H9 (cell line): ENCODE results near the gene TBP. TPM values are rescaled to one million over a fixed set of nuclear protein-coding genes. Genes with fewer than 3 reads are reported as not detected.

Experiments used
- DNase-seq: peaks from one replicate; pipeline ENCODE4 v3.0.0-alpha.2; 2017
- H2AFZ ChIP-seq: one replicate; pipeline ENCODE4 v1.6.1; 2013; ENCODE audit warnings: mild to moderate bottlenecking, low read length, control low read depth, moderate library complexity
- H2AK5ac ChIP-seq: 2 replicates; pipeline ENCODE4 v1.6.1; 2013; ENCODE audit warnings: low read length, control low read depth, mixed read lengths; ENCODE audit not compliant: insufficient read length
- H2BK120ac ChIP-seq: one replicate; pipeline ENCODE4 v1.6.1; 2013; ENCODE audit warnings: low read depth, mild to moderate bottlenecking, low read length, control low read depth, inconsistent platforms; ENCODE audit not compliant: poor library complexity, severe bottlenecking
- H2BK12ac ChIP-seq: 2 replicates; pipeline ENCODE4 v1.6.1; 2013; ENCODE audit warnings: low read length, control low read depth, mixed read lengths, low read depth; ENCODE audit not compliant: insufficient read length
- H2BK15ac ChIP-seq: 2 replicates; pipeline ENCODE4 v1.6.1; 2013; ENCODE audit warnings: low read depth, low read length, control low read depth
- H2BK20ac ChIP-seq: one replicate; pipeline ENCODE4 v1.6.1; 2013; ENCODE audit warnings: low read depth, mild to moderate bottlenecking, low read length, control low read depth, inconsistent platforms; ENCODE audit not compliant: poor library complexity, severe bottlenecking
- H2BK5ac ChIP-seq: 2 replicates; pipeline ENCODE4 v1.6.1; 2013; ENCODE audit warnings: low read length, control low read depth, mixed read lengths; ENCODE audit not compliant: insufficient read length
- H3K14ac ChIP-seq: 2 replicates; pipeline ENCODE4 v1.6.1; 2013; ENCODE audit warnings: low read length, control low read depth; ENCODE audit not compliant: insufficient read depth
- H3K18ac ChIP-seq: 2 replicates; pipeline ENCODE4 v1.6.1; 2013; ENCODE audit warnings: low read depth, mild to moderate bottlenecking, mixed read lengths, low read length, control low read depth; ENCODE audit not compliant: insufficient read length
- H3K23ac ChIP-seq: 2 replicates; pipeline ENCODE4 v1.6.1; 2013; ENCODE audit warnings: low read length, control low read depth, mixed read lengths, low read depth; ENCODE audit not compliant: insufficient read length
- H3K23me2 ChIP-seq: 2 replicates; pipeline ENCODE4 v1.6.1; 2013; ENCODE audit warnings: low read depth, mild to moderate bottlenecking, mixed read lengths, low read length, control low read depth; ENCODE audit not compliant: insufficient read length, poor library complexity, severe bottlenecking
- H3K27ac ChIP-seq: 2 replicates; pipeline ENCODE4 v1.5.1; 2013; ENCODE audit warnings: low read length, control low read depth, mixed read lengths, low read depth; ENCODE audit not compliant: insufficient read length
- H3K27me3 ChIP-seq: 2 replicates; pipeline ENCODE4 v1.6.1; 2013; ENCODE audit warnings: low read length, control low read depth, inconsistent platforms; ENCODE audit not compliant: insufficient read depth
- H3K4ac ChIP-seq: 2 replicates; pipeline ENCODE4 v1.6.1; 2013; ENCODE audit warnings: low read depth, mild to moderate bottlenecking, control low read depth, inconsistent platforms, low read length, moderate library complexity
- H3K4me1 ChIP-seq: 2 replicates; pipeline ENCODE4 v1.6.1; 2013; ENCODE audit warnings: low read length, control low read depth, inconsistent platforms; ENCODE audit not compliant: insufficient read depth
- H3K4me2 ChIP-seq: 2 replicates; pipeline ENCODE4 v1.6.1; 2013; ENCODE audit warnings: low read length, control low read depth, mixed read lengths; ENCODE audit not compliant: insufficient read length, insufficient read depth
- H3K56ac ChIP-seq: 2 replicates; pipeline ENCODE4 v1.6.1; 2013; ENCODE audit warnings: low read depth, mild to moderate bottlenecking, mixed read lengths, low read length, control low read depth; ENCODE audit not compliant: insufficient read length
- H3K79me1 ChIP-seq: 2 replicates; pipeline ENCODE4 v1.6.1; 2013; ENCODE audit warnings: low read depth, mild to moderate bottlenecking, moderate library complexity, low read length, control low read depth, inconsistent platforms; ENCODE audit not compliant: insufficient read depth, poor library complexity, severe bottlenecking
- H3K79me2 ChIP-seq: 2 replicates; pipeline ENCODE4 v1.6.1; 2013; ENCODE audit warnings: low read length, control low read depth, inconsistent platforms; ENCODE audit not compliant: insufficient read depth
- H3K9ac ChIP-seq: 2 replicates; pipeline ENCODE4 v1.6.1; 2013; ENCODE audit warnings: low read length, control low read depth, mixed read lengths; ENCODE audit not compliant: insufficient read length; ENCODE audit errors: extremely low read depth
- H3K9me3 ChIP-seq: one replicate; pipeline ENCODE4 v1.6.1; 2013; ENCODE audit warnings: low read depth, low read length, inconsistent platforms; ENCODE audit not compliant: control insufficient read depth
- H3T11ph ChIP-seq: one replicate; pipeline ENCODE4 v1.6.1; 2013; ENCODE audit warnings: mild to moderate bottlenecking, low read length, control low read depth, inconsistent platforms
- H4K20me1 ChIP-seq: one replicate; pipeline ENCODE4 v1.6.1; 2013; ENCODE audit not compliant: control insufficient read depth, insufficient read length, insufficient read depth
- H4K5ac ChIP-seq: 2 replicates; pipeline ENCODE4 v1.6.1; 2013; ENCODE audit warnings: low read depth, mild to moderate bottlenecking, mixed read lengths, low read length, control low read depth; ENCODE audit not compliant: insufficient read length
- H4K8ac ChIP-seq: replicated peaks from 2 replicates; pipeline ENCODE4 v1.6.1; 2013; ENCODE audit warnings: low read length, control low read depth, mixed read lengths, low read depth; ENCODE audit not compliant: insufficient read length
- H4K91ac ChIP-seq: 2 replicates; pipeline ENCODE4 v1.6.1; 2013; ENCODE audit warnings: low read depth, mild to moderate bottlenecking, moderate library complexity, mixed read lengths, low read length, control low read depth; ENCODE audit not compliant: insufficient read length
- H3K27ac Mint-ChIP-seq, 3 experiments: 2 replicates in 2 of 3; 3 replicates in 1 of 3; pipeline ENCODE4 v1.8.0; 2020 to 2021; ENCODE audit warnings: mixed read lengths in 3 of 3, mild to moderate bottlenecking in 1 of 3, moderate library complexity in 1 of 3
- H3K27me3 Mint-ChIP-seq: 2 replicates; pipeline ENCODE4 v1.8.0; 2021; ENCODE audit warnings: low read depth, mild to moderate bottlenecking, moderate library complexity, mixed read lengths
- H3K36me3 Mint-ChIP-seq, 3 experiments: 2 replicates in 2 of 3; 3 replicates in 1 of 3; pipeline ENCODE4 v1.8.0; 2020 to 2021; ENCODE audit warnings: low read depth in 3 of 3, mixed read lengths in 3 of 3; ENCODE audit not compliant: insufficient read depth in 1 of 3
- H3K4me1 Mint-ChIP-seq, 2 experiments: 2 replicates each; pipeline ENCODE4 v1.8.0; 2020; ENCODE audit warnings: mixed read lengths in 2 of 2
- H3K4me3 Mint-ChIP-seq, 2 experiments: 2 replicates in 1 of 2; 3 replicates in 1 of 2; pipeline ENCODE4 v1.8.0; 2020 to 2021; ENCODE audit warnings: mild to moderate bottlenecking in 2 of 2, mixed read lengths in 2 of 2, moderate library complexity in 1 of 2
- H3K9me3 Mint-ChIP-seq, 2 experiments: 2 replicates in 1 of 2; 3 replicates in 1 of 2; pipeline ENCODE4 v1.8.0; 2020; ENCODE audit warnings: mild to moderate bottlenecking in 2 of 2, mixed read lengths in 2 of 2, moderate library complexity in 1 of 2
- total RNA-seq: library from RNA; stranded (reverse); gene quantifications from 2 replicates; pipeline ENCODE4 v1.2.1, GENCODE V29; 2021
- TF ChIP-seq, protein P1 (sequence below): fragments of 200-600 bp; sonication (generic); conservative IDR thresholded peaks from 3 replicates; pipeline ENCODE4 v1.8.0; 2021; ENCODE audit warnings: antibody characterized with exemption, mild to moderate bottlenecking

Gene TBP
- total RNA-seq, 1 experiment from 2014 or later = 22.6 TPM

DNA sequence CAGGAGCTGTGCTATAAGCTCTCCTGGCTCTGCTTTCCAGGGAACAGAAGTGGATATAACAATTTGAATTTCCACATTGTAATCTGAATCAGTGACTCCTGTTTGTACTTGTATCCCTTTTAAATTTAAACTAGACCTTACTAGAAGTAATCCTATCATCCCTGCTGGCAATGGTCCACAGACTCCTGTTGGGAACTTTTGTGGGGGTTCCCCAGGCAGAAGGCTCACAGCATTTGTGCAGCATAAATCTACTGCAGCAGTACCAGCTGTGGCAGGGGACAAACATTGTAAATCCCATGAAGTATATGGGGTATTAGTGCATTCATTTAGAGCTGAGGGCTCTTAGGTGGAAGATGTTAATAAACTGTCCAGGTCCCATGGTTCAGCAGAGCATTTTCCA is 42.3 kb downstream of the TBP start:
- Mint-ChIP-seq H3K27me3 (peaks cover 7% of the 10 kb centered on the region; the same call in 1 of the 2 replicates), H3K4me3 (no peak overlapping the region), H3K36me3 (peaks cover 1 to 22% (median 14%) of the 10 kb centered on the region in 3 experiments; a peak in 6 of 7 replicates), H3K9me3 (peaks cover 24 to 29% of the 10 kb centered on the region in 2 experiments), H3K4me1 (peaks cover 29 to 33% of the 10 kb centered on the region in 2 experiments), H3K27ac (no peak overlapping the region)
- H2BK120ac ChIP-seq = no peak overlapping the region
- H3K14ac ChIP-seq = no peak overlapping the region
- H3K56ac ChIP-seq = no peak overlapping the region
- no peak overlapping the region for H2AK5ac ChIP-seq
- DNase-seq = no peak
- H3T11ph ChIP-seq = no peak overlapping the region
- H2BK5ac ChIP-seq = no peak overlapping the region
- no peak overlapping the region for H3K9ac ChIP-seq
- no peaks in the 10 kb centered on the region for H4K20me1 ChIP-seq
- no peak overlapping the region for H4K8ac ChIP-seq
- no peak overlapping the region for H2BK15ac ChIP-seq
- H2BK20ac ChIP-seq = no peak overlapping the region
- TF ChIP-seq, protein P1, sequence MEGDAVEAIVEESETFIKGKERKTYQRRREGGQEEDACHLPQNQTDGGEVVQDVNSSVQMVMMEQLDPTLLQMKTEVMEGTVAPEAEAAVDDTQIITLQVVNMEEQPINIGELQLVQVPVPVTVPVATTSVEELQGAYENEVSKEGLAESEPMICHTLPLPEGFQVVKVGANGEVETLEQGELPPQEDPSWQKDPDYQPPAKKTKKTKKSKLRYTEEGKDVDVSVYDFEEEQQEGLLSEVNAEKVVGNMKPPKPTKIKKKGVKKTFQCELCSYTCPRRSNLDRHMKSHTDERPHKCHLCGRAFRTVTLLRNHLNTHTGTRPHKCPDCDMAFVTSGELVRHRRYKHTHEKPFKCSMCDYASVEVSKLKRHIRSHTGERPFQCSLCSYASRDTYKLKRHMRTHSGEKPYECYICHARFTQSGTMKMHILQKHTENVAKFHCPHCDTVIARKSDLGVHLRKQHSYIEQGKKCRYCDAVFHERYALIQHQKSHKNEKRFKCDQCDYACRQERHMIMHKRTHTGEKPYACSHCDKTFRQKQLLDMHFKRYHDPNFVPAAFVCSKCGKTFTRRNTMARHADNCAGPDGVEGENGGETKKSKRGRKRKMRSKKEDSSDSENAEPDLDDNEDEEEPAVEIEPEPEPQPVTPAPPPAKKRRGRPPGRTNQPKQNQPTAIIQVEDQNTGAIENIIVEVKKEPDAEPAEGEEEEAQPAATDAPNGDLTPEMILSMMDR = no peak
- H3K23ac ChIP-seq = no peak overlapping the region
- H4K5ac ChIP-seq = no peak overlapping the region
- no peaks in the 10 kb centered on the region for H3K9me3 ChIP-seq
- H2AFZ ChIP-seq = no peak overlapping the region
- H3K27me3 ChIP-seq = no peaks in the 10 kb centered on the region
- H3K4me1 ChIP-seq = peaks cover 4% of the 10 kb centered on the region; the same call in 1 of the 2 replicates
- H3K27ac ChIP-seq = no peak overlapping the region
- no peak overlapping the region for H3K18ac ChIP-seq
- H3K4ac ChIP-seq = no peak overlapping the region
- no peaks in the 10 kb centered on the region for H3K79me1 ChIP-seq
- H3K23me2 ChIP-seq = no peaks in the 10 kb centered on the region
- H3K4me2 ChIP-seq = no peak overlapping the region
- H2BK12ac ChIP-seq = no peak overlapping the region
- H4K91ac ChIP-seq = no peak overlapping the region
- H3K79me2 ChIP-seq = no peaks in the 10 kb centered on the region
